ENCODE data around the gene NRAP.

Gene NRAP

GRCh38 chr10:113641702-113642101 lies 22.1 kb downstream of the NRAP start:
- no peak for TF ChIP-seq FOXA1 (IDR thresholded peaks at IDR 0.05)
- TF ChIP-seq HDGF (IDR thresholded peaks at IDR 0.05; ENCODE audit: borderline replicate concordance) = no peak
- no peak for TF ChIP-seq L3MBTL2 (conservative IDR thresholded peaks at IDR 0.05)
- no peak for TF ChIP-seq FOXM1 (IDR thresholded peaks at IDR 0.05; ENCODE audit: borderline replicate concordance)
- no peak for TF ChIP-seq SP1 (IDR thresholded peaks at IDR 0.05)
- no peak for TF ChIP-seq ELF4 (IDR thresholded peaks at IDR 0.05)
- no peak for TF ChIP-seq TARDBP (IDR thresholded peaks at IDR 0.05)
- no peak for DNase-seq (ENCODE audit: extremely low spot score)
- POLR2A ChIA-PET = no interaction called here
- CTCF ChIA-PET = no interaction called here

GRCh38 chr10:113639966-113640365 lies 23.9 kb downstream of the NRAP start:
- TF ChIP-seq ZNF384 (IDR thresholded peaks at IDR 0.05) (no peak), HDGF (IDR thresholded peaks at IDR 0.05; ENCODE audit: borderline replicate concordance) (no peak), TARDBP (IDR thresholded peaks at IDR 0.05) (no peak), LEF1 (IDR thresholded peaks at IDR 0.05; ENCODE audit: borderline replicate concordance) (no peak), FOXK2 (IDR thresholded peaks at IDR 0.05) (no peak), FOXM1 (IDR thresholded peaks at IDR 0.05; ENCODE audit: borderline replicate concordance) (no peak), SP1 (IDR thresholded peaks at IDR 0.05) (no peak), PKNOX1 (IDR thresholded peaks at IDR 0.05) (no peak), BHLHE40 (IDR thresholded peaks at IDR 0.05; ENCODE audit: borderline replicate concordance) (no peak), NFRKB (IDR thresholded peaks at IDR 0.05) (no peak)
- CTCF ChIA-PET = interaction anchor here (0.6 kb wide), 1 partner anchor 598 kb away, joined by 5 read pairs; no protein-coding TSS in a partner anchor
- POLR2A ChIA-PET = no interaction called here
- no peak for DNase-seq (ENCODE audit: extremely low spot score)

GRCh38 chr10:113631684-113632367 lies 32.0 kb downstream of the NRAP start:
- ChIA-PET POLR2A (no interaction called here), CTCF (no interaction called here)
- TF ChIP-seq ELF4 (IDR thresholded peaks at IDR 0.05) (no peak), PKNOX1 (IDR thresholded peaks at IDR 0.05) (no peak), LEF1 (IDR thresholded peaks at IDR 0.05; ENCODE audit: borderline replicate concordance) (no peak), NFRKB (IDR thresholded peaks at IDR 0.05) (no peak)
- DNase-seq (ENCODE audit: extremely low spot score) = no peak

GRCh38 chr10:113630929-113631533 lies 32.8 kb downstream of the NRAP start:
- CTCF ChIA-PET = interaction anchor here (1.2 kb wide), 1 partner anchor 15 kb away, joined by 3 read pairs; no protein-coding TSS in a partner anchor
- POLR2A ChIA-PET = no interaction called here

GRCh38 chr10:113628607-113629153 lies 35.2 kb downstream of the NRAP start:
- ChIA-PET POLR2A (no interaction called here), CTCF (interaction anchor here (1.3 kb wide), 1 partner anchor 13 kb away, joined by 4 read pairs; no protein-coding TSS in a partner anchor)
- TF ChIP-seq L3MBTL2 (conservative IDR thresholded peaks at IDR 0.05) = no peak
- no peak for TF ChIP-seq CTBP1 (IDR thresholded peaks at IDR 0.05; ENCODE audit: borderline replicate concordance)
- no peak for TF ChIP-seq ARNT (IDR thresholded peaks at IDR 0.05)
- TF ChIP-seq LEF1 (IDR thresholded peaks at IDR 0.05; ENCODE audit: borderline replicate concordance) = no peak
- no peak for TF ChIP-seq SUZ12 (IDR thresholded peaks at IDR 0.05)
- TF ChIP-seq FOXA1 (IDR thresholded peaks at IDR 0.05) = no peak
- TF ChIP-seq ZNF384 (IDR thresholded peaks at IDR 0.05) = no peak
- TF ChIP-seq ELF4 (IDR thresholded peaks at IDR 0.05) = no peak
- TF ChIP-seq FOXK2 (IDR thresholded peaks at IDR 0.05) = no peak
- TF ChIP-seq TARDBP (IDR thresholded peaks at IDR 0.05) = no peak
- TF ChIP-seq FOXM1 (IDR thresholded peaks at IDR 0.05; ENCODE audit: borderline replicate concordance) = no peak
- no peak for TF ChIP-seq SP1 (IDR thresholded peaks at IDR 0.05)
- DNase-seq (ENCODE audit: extremely low spot score) = no peak

More at GRCh38 chr10:113630929-113631533, 32.8 kb downstream of the NRAP start:
- DNase-seq (ENCODE audit: extremely low spot score) = no peak
- TF ChIP-seq ELF4 (IDR thresholded peaks at IDR 0.05) (no peak), CTBP1 (IDR thresholded peaks at IDR 0.05; ENCODE audit: borderline replicate concordance) (no peak), ZNF384 (IDR thresholded peaks at IDR 0.05) (no peak), FOXA1 (IDR thresholded peaks at IDR 0.05) (no peak), FOXM1 (IDR thresholded peaks at IDR 0.05; ENCODE audit: borderline replicate concordance) (no peak), HDGF (IDR thresholded peaks at IDR 0.05; ENCODE audit: borderline replicate concordance) (no peak), PKNOX1 (IDR thresholded peaks at IDR 0.05) (no peak), LEF1 (IDR thresholded peaks at IDR 0.05; ENCODE audit: borderline replicate concordance) (no peak), SUZ12 (IDR thresholded peaks at IDR 0.05) (no peak), FOXK2 (IDR thresholded peaks at IDR 0.05) (no peak), SP1 (IDR thresholded peaks at IDR 0.05) (no peak), L3MBTL2 (conservative IDR thresholded peaks at IDR 0.05) (no peak), ARNT (IDR thresholded peaks at IDR 0.05) (no peak), TARDBP (IDR thresholded peaks at IDR 0.05) (no peak), NFRKB (IDR thresholded peaks at IDR 0.05) (no peak), BHLHE40 (IDR thresholded peaks at IDR 0.05; ENCODE audit: borderline replicate concordance) (no peak)

GRCh38 chr10:113627836-113628235 lies 36.0 kb downstream of the NRAP start:
- DNase-seq (ENCODE audit: extremely low spot score) = no peak
- POLR2A ChIA-PET = interaction anchor here (0.6 kb wide), 1 partner anchor 21 kb away, joined by 3 read pairs; no protein-coding TSS in a partner anchor
- TF ChIP-seq ARNT (IDR thresholded peaks at IDR 0.05) (no peak), CTBP1 (IDR thresholded peaks at IDR 0.05; ENCODE audit: borderline replicate concordance) (no peak), FOXA1 (IDR thresholded peaks at IDR 0.05) (no peak), FOXK2 (IDR thresholded peaks at IDR 0.05) (no peak), L3MBTL2 (conservative IDR thresholded peaks at IDR 0.05) (no peak), ZNF384 (IDR thresholded peaks at IDR 0.05) (no peak), FOXM1 (IDR thresholded peaks at IDR 0.05; ENCODE audit: borderline replicate concordance) (no peak), HDGF (IDR thresholded peaks at IDR 0.05; ENCODE audit: borderline replicate concordance) (no peak), BHLHE40 (IDR thresholded peaks at IDR 0.05; ENCODE audit: borderline replicate concordance) (no peak), LEF1 (IDR thresholded peaks at IDR 0.05; ENCODE audit: borderline replicate concordance) (no peak), PKNOX1 (IDR thresholded peaks at IDR 0.05) (no peak), ELF4 (IDR thresholded peaks at IDR 0.05) (no peak), TARDBP (IDR thresholded peaks at IDR 0.05) (no peak)
- CTCF ChIA-PET = interaction anchor here (0.6 kb wide), 1 partner anchor 85 kb away, joined by 7 read pairs; no protein-coding TSS in a partner anchor
